ENCODE measurements around the gene LAMA1. TPM values are rescaled to one million over a fixed set of nuclear protein-coding genes. Genes with fewer than 3 reads are reported as not detected.

The LAMA1 gene
- total and polyA plus RNA-seq, 2 of the 4 experiments (the other 2 are of a cell fraction), result 10.9 to 15.5 TPM

- H4K5ac ChIP-seq (ENCODE audit: low read depth, low read length), result no peak overlapping the region
- no peak overlapping the region for H3K4me3 ChIP-seq (ENCODE audit: insufficient read depth, low read depth, low read length)
- H3K4ac ChIP-seq (ENCODE audit: low read depth, low read length), result no peak overlapping the region
- no peak overlapping the region for H3K18ac ChIP-seq (ENCODE audit: low read depth, low read length)
- intact Hi-C loops (cut with micrococcal nuclease) (no loop called here), in situ Hi-C loops (cut with MboI; ENCODE audit: low sequenced_read_pairs) (no loop called here), dilution Hi-C loops (cut with HindIII; ENCODE audit: low sequenced_read_pairs, unreplicated experiment) (no loop called here)
- no peak overlapping the region for H2AFZ ChIP-seq (replicated peaks; ENCODE audit: low read length, poor library complexity)
- H2AK5ac ChIP-seq (ENCODE audit: low read depth, low read length), result no peak overlapping the region
- H2BK20ac ChIP-seq (ENCODE audit: low read depth, low read length), result no peak overlapping the region
- no TSS peak for BruUV-seq (replicated peaks)
- H2BK5ac ChIP-seq (ENCODE audit: low read depth, low read length, poor library complexity, severe bottlenecking), result no peak overlapping the region
- H3K23ac ChIP-seq (ENCODE audit: low read depth, low read length), result no peak overlapping the region
- H3K27me3 ChIP-seq (ENCODE audit: control insufficient read depth, insufficient read depth, low read length), result no peaks in the 10 kb centered on the region
- H4K8ac ChIP-seq (ENCODE audit: low read depth in 2 of 2, low read length in 2 of 2), result no peak overlapping the region
- 67% methylated on average over 3 of the region's 7 CpGs; no CpG with 5 or more reads in 1 of the 2 experiments for WGBS, 2 experiments (ENCODE audit: extremely low coverage in 2 of 2, insufficient read length in 1 of 2)
- no peak for TF ChIP-seq MAFK (IDR thresholded peaks at IDR 0.05; ENCODE audit: low read depth, low read length)
- no peak for TF ChIP-seq MXI1 (IDR thresholded peaks at IDR 0.05; ENCODE audit: borderline replicate concordance, low read depth, low read length)
- TF ChIP-seq RCOR1 (IDR thresholded peaks at IDR 0.05; ENCODE audit: insufficient replicate concordance, low read length), result no peak
- no peak for TF ChIP-seq FOS (IDR thresholded peaks at IDR 0.05; ENCODE audit: low read depth, low read length)
- TF ChIP-seq NFE2L2 (IDR thresholded peaks at IDR 0.05; ENCODE audit: low read depth, low read length), result no peak
- TF ChIP-seq RFX5 (IDR thresholded peaks at IDR 0.05; ENCODE audit: low read depth, low read length), result no peak
- TF ChIP-seq RAD21 (IDR thresholded peaks at IDR 0.05; ENCODE audit: low read length), result no peak
- no peak for TF ChIP-seq POLR2A (IDR thresholded peaks at IDR 0.05; ENCODE audit: low read depth, low read length)
- no peak for TF ChIP-seq CTCF (conservative IDR thresholded peaks at IDR 0.05; ENCODE audit: low read depth, low read length)
- no peak for TF ChIP-seq ELK1 (IDR thresholded peaks at IDR 0.05; ENCODE audit: borderline replicate concordance, low read depth, low read length)
- no peak for TF ChIP-seq CEBPB (IDR thresholded peaks at IDR 0.05; ENCODE audit: low read depth, low read length)
- TF ChIP-seq CHD1 (IDR thresholded peaks at IDR 0.05; ENCODE audit: low read depth, low read length), result no peak
- no peak for TF ChIP-seq MAZ (IDR thresholded peaks at IDR 0.05; ENCODE audit: borderline replicate concordance, low read depth, low read length)
- TF ChIP-seq SMC3 (IDR thresholded peaks at IDR 0.05; ENCODE audit: low read depth, low read length), result no peak
- no peak for TF ChIP-seq USF2 (IDR thresholded peaks at IDR 0.05; ENCODE audit: low read depth, low read length)
- no peak for TF ChIP-seq BHLHE40 (IDR thresholded peaks at IDR 0.05; ENCODE audit: low read depth, low read length)
- POLR2A ChIA-PET (ENCODE audit: unreplicated experiment), result no interaction called here
- no peaks in the 10 kb centered on the region for H3K9me3 ChIP-seq (ENCODE audit: control insufficient read depth, insufficient read depth, low read length)
- no peak for DNase-seq
- no peak overlapping the region for H2BK120ac ChIP-seq (ENCODE audit: low read depth, low read length)
- H3K14ac ChIP-seq (replicated peaks; ENCODE audit: low read depth, low read length), result no peak overlapping the region
- no peaks in the 10 kb centered on the region for H3K79me1 ChIP-seq (ENCODE audit: low read depth in 1 of 2, low read length in 2 of 2)
- H2AK9ac ChIP-seq (replicated peaks; ENCODE audit: low read depth, low read length, poor library complexity), result no peak overlapping the region
- no peaks in the 10 kb centered on the region for H3K9me1 ChIP-seq (ENCODE audit: insufficient read depth, low read length)
- no peak overlapping the region for H4K91ac ChIP-seq (ENCODE audit: insufficient read depth, low read depth, low read length)
- no peak overlapping the region for H3K56ac ChIP-seq (ENCODE audit: extremely low read depth, insufficient read depth, low read length)
- H2BK15ac ChIP-seq (ENCODE audit: low read depth, low read length), result no peak overlapping the region
- H3K9ac ChIP-seq (ENCODE audit: low read depth, low read length), result no peak overlapping the region
- H3K27ac ChIP-seq (ENCODE audit: insufficient read depth, low read length), result no peak overlapping the region
- no peak for ATAC-seq (ENCODE audit: low read depth)
- CTCF ChIA-PET, result no interaction called here
- no peaks in the 10 kb centered on the region for H4K20me1 ChIP-seq (ENCODE audit: insufficient read depth, low read length)
- H3K4me1 ChIP-seq (ENCODE audit: control insufficient read depth, insufficient read depth, low read length), result no peaks in the 10 kb centered on the region
- no peaks in the 10 kb centered on the region for H3K36me3 ChIP-seq (ENCODE audit: control insufficient read depth, insufficient read depth, low read length)
- H3K4me2 ChIP-seq (ENCODE audit: low read depth, low read length), result no peak overlapping the region
Measured at GRCh38 chr18:7147399-7147798, 29.8 kb upstream of the LAMA1 start.
